NCI-H1930 (cell line): ENCODE data around the gene DENND1A.

Source experiments
- DNase-seq, 2 experiments: peaks; one replicate each; lab custom pipeline; 2025; lab: John Stamatoyannopoulos, UW

DENND1A gene

GRCh38 chr9:123390337-123391135, 539.4 kb downstream of the DENND1A start:
- DNase-seq: no peak

- DNase-seq: no peak
Measured at GRCh38 chr9:123389698-123390097, 540.2 kb downstream of the DENND1A start.

DNA sequence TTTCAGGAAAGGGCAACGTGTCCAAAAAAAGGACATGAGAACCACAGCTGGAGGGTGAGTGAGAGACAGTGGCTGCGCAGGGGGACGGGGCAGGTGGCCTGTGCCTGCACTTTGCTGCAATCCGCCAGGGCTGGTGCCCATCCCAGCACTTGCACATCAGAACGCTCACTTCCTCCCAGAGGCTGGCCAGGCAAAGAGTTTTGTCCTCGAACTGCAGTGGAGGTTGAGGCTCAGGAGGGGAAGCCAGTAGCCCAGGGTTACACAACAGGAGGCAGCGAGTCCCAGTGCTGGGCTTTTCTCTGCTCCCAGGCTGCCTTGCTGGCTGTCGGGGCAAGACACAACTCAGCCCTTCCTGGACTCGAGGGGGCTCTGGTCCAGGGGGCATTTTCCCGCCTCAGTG, 540.9 kb downstream of the DENND1A start:
- no peak for DNase-seq

DNA sequence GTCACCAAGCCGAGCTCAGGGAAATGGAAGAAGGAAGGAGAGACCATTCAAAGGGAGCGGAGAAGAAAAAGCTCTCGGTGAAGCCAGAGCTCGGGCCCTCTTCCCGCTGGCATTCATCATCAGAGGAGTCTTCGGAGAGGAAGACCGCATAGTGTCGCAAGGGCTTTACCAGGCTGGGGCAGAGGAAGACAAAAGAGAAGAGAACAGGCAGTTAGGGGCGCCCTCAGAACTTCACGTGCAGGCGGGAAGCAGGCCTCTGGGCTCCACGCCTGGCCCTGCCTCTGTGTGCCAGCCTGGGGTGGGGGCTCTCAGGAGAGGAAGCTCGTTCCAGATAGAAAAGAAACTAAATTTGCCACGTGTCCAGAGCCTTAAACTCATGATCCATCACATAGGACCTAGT, 542.2 kb downstream of the DENND1A start:
- DNase-seq: no peak

DNA sequence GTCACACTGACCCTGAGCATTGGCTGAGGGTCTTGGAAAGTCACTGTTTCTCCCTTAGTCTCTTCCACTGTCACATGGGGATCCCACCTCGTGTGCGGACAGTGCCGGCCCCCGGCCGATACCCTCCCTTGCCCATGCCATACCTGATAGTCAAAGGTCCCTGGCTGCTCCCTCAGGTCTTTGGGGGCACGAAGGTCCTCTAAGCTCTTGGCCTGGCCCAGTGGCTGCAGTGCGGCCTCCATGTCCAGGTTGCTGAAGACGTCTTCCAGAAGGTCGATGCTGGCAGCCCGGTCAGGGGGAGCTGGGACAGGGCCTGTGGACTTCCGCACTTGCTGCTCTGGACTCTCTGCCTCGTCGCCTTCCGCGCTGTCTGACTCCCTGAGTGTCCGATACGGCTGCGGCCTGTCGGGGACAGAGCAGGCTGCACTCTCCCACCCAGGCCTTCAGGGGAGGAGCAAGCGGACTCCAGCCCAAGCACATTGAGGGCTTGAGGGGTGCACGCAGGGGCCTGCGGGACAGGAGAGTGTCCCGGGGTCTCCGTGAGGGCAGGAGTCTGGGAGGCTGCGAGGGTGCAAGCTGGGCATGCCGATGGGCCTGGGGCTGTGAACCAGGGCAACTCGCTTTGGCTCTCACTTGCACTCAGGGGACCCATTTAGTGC, 546.3 kb downstream of the DENND1A start:
- DNase-seq: no peak

- no peak for DNase-seq
Measured at GRCh38 chr9:123382653-123383511, 547.0 kb downstream of the DENND1A start.

DNA sequence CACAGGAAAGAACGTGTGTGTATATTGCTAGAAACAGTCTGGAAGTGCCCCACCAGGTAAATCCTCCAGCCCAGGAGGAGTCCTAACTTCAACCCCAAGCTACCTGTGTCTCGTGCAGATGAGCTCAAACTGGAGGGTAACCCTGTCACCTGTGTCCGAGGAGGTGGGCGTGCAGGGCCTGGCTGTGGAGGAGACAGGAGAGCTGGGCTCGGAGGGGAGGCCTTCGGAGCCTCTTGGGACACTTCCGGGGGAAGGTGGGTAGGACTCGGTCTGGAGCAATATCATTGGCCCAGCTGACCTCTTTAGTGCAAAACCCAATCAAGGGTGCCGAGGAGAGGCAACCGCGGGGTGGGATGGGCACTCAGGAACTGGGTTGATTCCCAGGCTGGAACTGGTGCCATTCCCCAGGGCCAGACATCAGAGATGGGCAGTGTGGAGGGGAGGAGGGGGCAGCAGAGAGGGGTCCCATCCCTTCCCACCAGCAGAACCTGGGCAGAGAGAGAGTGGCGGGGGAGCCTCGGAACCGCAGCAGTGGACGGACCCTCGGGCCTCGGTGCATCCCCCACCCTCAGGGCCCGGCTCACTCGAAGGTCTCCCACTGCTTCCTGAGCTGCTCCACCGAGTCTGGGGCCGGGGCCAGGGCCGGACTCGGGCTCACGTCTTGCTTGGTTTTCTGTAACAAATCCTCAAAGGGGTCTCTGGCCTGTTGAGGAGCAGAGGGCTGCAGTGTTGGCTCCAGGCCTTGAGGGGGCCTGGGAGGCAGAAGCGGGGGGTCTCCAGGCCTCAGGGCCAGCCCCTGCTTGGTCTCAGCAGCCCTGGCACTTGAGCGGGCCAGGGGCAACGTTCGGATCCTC, 548.8 kb downstream of the DENND1A start:
- no peak for DNase-seq

DNA sequence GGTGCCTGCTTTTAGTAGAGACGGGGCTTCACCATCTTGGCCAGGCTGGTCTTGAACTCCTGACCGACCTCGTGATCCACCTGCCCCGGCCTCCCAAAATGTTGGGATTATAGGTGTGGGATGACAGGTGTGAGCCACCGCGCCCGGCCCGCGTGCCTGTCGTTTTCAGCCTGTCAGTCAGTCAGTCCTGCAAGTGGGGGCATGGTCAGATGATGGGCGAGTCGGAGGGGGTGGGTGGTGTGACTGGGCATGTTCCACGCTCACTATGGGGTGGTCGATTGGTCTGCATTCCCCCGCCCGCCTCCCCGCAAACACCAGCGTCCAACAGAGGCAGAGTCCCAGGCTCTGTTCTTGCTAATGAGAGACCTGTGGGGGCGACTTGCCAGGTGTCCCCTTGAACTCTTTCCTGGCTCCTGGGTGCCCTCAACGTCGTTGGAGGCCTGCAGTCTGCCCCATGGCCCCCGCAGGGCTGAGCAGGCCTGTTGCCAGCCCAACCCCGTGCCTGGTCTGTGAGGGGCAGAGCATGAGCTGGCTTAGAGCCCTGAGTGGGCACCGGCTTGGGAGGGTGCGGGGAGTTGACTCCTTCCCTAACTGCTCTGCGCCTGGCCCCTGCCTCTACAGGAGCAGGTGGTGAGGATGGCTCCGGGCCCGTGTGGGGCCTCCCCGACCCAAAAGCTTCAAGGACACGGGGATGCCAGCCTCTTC, 550.8 kb downstream of the DENND1A start:
- DNase-seq: no peak

- DNase-seq: no peak
Measured at GRCh38 chr9:123378025-123378424, 551.9 kb downstream of the DENND1A start.

DNA sequence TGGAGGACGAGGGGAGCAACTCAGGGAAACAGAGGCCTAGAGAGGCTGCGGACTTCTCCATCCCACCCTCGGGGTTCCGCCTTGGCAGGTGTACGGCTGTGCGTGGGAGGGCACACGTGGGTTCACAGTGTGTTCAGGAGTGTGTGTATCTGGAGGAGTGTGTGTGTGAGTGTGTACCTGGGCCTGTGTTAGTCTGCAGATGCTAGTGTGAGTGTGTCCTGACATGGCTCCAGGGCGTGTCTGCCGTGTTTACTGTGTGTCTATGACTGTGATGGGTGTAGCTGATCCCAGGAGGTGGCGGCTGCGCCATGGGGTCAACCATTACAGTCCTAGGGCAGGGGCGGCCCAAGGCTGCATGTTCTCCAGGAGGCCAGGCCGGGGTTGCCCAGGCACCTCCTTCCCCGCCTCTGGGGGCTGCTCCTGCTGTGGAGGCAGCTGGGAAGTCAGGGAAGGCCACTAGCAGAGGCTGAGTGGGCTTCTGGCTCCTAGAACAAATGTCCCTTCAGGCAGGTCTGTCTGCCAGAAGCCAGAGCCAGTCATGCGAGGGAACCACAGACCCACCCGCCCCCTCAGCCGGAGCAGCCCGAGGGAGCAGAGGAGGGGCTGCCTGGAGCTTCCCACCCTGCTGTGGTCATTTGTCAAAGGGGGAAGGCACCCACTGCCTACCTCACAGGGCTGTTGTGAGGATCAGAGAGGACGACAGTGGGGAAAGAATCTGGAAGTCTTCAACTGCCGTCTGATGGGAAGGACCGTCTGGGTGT, 552.5 kb downstream of the DENND1A start:
- DNase-seq: no peak

DNA sequence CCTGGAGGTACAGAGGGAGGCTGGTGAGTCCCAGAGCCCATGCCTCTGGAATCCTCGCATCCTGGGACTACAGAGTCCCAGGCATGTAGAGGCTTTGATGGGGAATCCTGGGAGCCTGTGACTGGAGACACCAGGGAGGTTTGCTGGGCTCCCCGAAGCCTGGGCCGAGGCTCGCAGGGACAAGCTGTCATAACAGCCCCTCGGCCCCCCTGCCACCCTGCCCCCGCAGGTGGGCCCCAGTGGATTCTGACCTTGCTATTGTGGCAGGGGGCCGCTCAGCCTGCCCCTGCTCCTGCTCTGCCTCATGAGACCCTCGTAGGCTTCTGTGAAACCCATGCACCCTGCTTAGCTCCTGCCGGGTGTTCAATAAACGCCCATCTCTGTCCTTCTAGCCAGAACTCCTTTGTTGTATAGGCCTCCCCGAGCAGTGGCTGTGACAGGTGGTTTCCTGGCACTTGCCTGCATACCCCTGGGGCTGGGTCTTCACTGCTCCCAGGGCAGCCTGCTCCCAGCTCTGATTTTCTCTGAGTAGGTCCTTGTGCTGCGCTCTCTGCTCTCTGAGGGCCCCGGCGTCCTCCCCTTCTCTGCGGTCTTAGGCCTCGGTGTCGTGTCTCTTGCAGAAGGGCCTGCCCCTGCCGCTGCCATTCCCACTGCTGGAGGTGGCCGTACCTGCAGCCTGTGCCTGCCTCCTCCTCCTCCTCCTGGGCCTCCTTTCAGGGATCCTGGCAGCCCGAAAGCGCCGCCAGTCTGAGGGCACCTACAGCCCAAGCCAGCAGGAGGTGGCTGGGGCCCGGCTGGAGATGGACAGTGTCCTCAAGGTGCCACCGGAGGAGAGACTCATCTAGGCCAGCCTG, 553.5 kb downstream of the DENND1A start:
- no peak for DNase-seq

DNA sequence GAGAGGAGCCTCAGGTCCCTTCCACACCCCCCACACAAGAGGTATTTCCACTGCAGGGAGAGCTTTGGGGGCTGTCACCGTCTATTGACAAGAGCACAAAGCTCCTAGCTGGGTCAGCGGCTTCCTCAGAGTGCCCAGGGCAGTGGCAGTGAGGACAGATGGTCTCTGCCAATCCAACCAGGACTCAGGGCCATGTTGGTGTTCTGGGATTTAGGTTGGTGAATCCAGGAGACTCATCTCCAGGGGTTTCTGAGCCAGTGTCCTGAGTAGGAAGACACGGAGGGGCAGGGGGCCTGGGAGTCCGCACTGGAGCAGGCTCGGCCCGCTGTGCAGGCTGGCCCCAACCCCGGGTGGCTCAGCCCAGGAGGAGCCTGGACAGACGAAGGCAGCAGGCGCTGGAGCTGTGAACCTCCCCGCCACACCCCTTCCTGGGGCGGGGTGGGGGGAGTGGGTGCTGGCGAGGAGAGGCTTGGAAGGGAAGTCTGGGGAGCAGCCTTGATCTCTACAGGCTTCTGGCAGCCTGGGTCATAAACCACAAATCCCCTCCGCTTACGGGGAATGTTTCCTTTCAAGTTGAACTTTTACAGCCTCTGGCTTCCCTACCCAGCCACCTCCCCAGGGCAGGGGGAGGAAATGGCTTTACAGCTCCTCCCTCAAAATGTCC, 554.3 kb downstream of the DENND1A start:
- DNase-seq: no peak

DNA sequence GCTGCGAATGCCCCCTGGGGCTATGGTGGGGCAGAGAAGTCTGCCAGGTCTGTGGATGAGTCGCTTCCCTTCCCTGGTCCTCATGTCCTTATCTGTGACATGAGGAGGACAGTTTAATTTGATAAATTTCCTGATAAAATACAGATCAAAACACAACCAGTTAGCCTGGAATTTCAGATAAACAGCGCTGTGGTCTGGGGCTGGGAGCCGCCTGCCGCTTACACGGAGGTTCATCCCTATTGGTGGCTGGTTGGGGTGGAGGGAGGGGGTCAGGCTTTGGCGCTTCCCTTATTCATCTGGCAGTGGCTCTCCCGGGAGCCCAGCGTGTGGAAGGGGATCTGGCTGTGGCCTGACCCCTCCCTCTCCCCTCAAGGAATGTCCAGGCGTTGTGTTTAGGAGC, 556.0 kb downstream of the DENND1A start:
- DNase-seq: no peak

DNA sequence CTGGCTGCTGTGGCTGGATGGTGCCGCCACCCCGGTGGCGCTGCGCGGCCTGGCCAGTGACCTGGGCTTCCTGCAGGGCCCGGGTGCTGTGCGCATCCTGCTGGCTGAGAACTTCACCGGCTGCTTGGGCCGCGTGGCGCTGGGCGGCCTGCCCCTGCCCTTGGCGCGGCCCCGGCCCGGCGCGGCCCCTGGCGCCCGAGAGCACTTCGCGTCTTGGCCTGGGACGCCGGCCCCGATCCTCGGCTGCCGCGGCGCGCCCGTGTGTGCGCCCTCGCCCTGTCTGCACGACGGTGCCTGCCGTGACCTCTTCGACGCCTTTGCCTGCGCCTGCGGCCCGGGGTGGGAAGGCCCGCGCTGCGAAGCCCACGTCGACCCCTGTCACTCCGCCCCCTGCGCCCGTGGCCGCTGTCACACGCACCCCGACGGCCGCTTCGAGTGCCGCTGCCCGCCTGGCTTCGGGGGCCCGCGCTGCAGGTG, 556.4 kb downstream of the DENND1A start:
- DNase-seq: no peak

DNA sequence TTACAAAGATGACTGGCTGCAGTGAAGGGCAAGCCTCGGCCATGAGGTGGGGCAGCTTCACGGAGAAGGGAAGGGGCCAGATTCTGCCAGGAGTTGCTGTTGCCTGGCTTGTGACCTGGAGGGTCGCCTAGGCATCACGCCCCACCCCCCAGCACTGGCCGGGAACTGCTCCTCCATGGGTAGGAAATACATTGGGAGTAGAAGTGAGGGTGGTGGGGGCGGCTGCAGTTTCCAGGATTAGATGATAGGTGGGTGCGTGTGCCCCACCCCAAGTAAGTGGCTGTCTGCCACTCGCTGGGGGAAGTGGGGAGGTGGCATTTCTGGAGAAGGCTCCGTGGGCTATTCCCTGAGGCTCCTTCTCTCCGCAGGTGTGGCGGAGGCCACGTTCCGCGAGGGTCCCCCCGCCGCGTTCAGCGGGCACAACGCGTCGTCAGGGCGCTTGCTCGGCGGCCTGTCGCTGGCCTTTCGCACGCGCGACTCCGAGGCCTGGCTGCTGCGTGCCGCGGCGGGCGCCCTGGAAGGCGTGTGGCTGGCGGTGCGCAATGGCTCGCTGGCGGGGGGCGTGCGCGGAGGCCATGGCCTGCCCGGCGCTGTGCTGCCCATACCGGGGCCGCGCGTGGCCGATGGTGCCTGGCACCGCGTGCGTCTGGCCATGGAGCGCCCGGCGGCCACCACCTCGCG, 557.0 kb downstream of the DENND1A start:
- no peak for DNase-seq

GRCh38 chr9:123371805-123372590, 557.9 kb downstream of the DENND1A start:
- no peak for DNase-seq

- DNase-seq: no peak
Measured at GRCh38 chr9:123371228-123371584, 558.7 kb downstream of the DENND1A start.
